Measurements from ENCODE around the gene CHKB. TPM values are rescaled to one million over a fixed set of nuclear protein-coding genes. Genes with fewer than 3 reads are reported as not detected.

CHKB gene
- total and polyA plus RNA-seq, 2 of the 8 experiments (the other 6 are each of a cell fraction or from before 2014, with no cell fraction given) = 27.9 to 42.2 TPM

DNA sequence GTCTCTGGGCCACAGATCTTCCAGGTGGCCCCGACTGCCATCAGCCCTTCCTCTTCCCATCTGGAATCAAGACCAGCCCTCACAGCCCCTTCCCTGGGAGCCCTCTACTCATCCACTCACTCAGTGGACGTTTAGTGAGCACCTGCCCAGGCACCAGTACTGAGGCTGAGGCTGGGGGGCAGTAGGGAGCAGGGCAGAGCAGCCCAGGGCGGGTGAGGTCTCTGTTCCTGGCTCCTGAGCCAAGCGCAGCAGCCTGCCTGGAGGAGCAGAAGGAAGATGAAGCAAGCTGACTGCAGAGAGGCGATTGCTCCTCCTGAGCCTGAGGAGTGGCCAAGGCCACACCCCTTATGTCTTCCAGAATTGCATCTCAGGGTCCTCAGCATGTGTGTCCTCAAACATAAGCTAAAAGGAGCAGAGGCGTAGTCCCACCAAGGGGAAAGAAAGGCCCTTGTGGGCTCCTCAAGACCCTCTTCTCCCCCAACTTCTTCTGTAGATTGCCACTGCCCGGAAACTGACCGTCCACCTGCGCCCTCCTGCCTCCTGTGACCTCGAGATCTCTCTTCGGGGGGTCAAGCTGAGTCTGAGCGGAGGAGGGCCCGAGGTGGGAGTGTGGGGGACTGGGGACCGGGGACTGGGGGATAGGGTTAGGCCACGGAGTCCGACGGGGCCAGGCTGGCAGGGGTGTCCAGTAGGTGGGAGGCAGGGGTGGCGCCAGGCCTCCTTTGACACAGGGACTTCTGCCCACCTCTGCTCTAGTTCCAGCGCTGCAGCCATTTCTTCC is 23.7 kb upstream of the CHKB start:
- peaks cover 8 to 12% of the 10 kb centered on the region in 2 experiments for H4K20me1 ChIP-seq (replicated peaks in 1 of 2; ENCODE audit: control insufficient read depth in 1 of 2, insufficient read depth in 2 of 2, low read length in 2 of 2)
- no peak overlapping the region for H2BK12ac ChIP-seq (ENCODE audit: low read depth, low read length)
- no peak overlapping the region for H3K9ac ChIP-seq (replicated peaks in 1 of 4; ENCODE audit: extremely low read depth in 1 of 4, low read depth in 3 of 4, low read length in 3 of 4)
- H3K4me1 ChIP-seq (replicated peaks in 1 of 4; ENCODE audit: control insufficient read depth in 3 of 4, insufficient read depth in 4 of 4, low read length in 3 of 4) = peaks cover 0 to 12% (median under 1%) of the 10 kb centered on the region in 4 experiments; a peak in 4 of 7 replicates
- H4K5ac ChIP-seq (ENCODE audit: insufficient read length, low read depth, low read length) = no peak overlapping the region
- no peak overlapping the region for H2BK120ac ChIP-seq (replicated peaks; ENCODE audit: low read depth, low read length)
- ChIA-PET CTCF (ENCODE audit: partially characterized antibody) (interaction anchor here (0.7 to 5.4 kb wide), 15 partner anchors 13 to 134 kb away, joined by 3 to 39 read pairs (median 3); partner anchors contain the start of genes CPT1B and SYCE3), POLR2A (ENCODE audit: partially characterized antibody) (interaction anchor here (0.8 kb wide), 1 partner anchor 20 kb away, joined by 3 read pairs; no protein-coding TSS in a partner anchor)
- H3K27me3 ChIP-seq (replicated peaks in 1 of 4; ENCODE audit: control insufficient read depth in 3 of 4, extremely low read depth in 1 of 4, insufficient read depth in 3 of 4, low read length in 3 of 4) = peaks cover 38 to 54% (median 48%) of the 10 kb centered on the region in 4 experiments; a peak in 6 of 7 replicates
- H3K36me3 ChIP-seq (ENCODE audit: control insufficient read depth in 2 of 4, insufficient read depth in 4 of 4, low read length in 3 of 4) = peaks cover 0 to 3% (median 0%) of the 10 kb centered on the region in 4 experiments; a peak in 1 of 8 replicates
- H3K4me2 ChIP-seq (ENCODE audit: insufficient read depth in 1 of 2, low read depth in 2 of 2, low read length in 2 of 2) = no peak overlapping the region
- no peak overlapping the region for H3K4ac ChIP-seq (replicated peaks; ENCODE audit: insufficient read length, low read depth, low read length)
- H4K8ac ChIP-seq (ENCODE audit: extremely low read depth, insufficient read depth, low read length) = no peak overlapping the region
- H3K56ac ChIP-seq (replicated peaks; ENCODE audit: insufficient read length, low read depth, low read length) = no peak overlapping the region
- no peak for FAIRE-seq
- no peak overlapping the region for H2BK20ac ChIP-seq (ENCODE audit: low read length)
- peak; percentile 14 to 40; a peak in 2 of 4 replicates for TF ChIP-seq RAD21 (IDR thresholded peaks at IDR 0.05 in 1 of 2, conservative IDR thresholded peaks at IDR 0.05 in 1 of 2; ENCODE audit: low read depth in 2 of 2, low read length in 2 of 2)
- no peak for TF ChIP-seq ASH2L (IDR thresholded peaks at IDR 0.05; ENCODE audit: low read length)
- TF ChIP-seq CHD1 (IDR thresholded peaks at IDR 0.05; ENCODE audit: low read depth, low read length) = no peak
- TF ChIP-seq, protein P1, sequence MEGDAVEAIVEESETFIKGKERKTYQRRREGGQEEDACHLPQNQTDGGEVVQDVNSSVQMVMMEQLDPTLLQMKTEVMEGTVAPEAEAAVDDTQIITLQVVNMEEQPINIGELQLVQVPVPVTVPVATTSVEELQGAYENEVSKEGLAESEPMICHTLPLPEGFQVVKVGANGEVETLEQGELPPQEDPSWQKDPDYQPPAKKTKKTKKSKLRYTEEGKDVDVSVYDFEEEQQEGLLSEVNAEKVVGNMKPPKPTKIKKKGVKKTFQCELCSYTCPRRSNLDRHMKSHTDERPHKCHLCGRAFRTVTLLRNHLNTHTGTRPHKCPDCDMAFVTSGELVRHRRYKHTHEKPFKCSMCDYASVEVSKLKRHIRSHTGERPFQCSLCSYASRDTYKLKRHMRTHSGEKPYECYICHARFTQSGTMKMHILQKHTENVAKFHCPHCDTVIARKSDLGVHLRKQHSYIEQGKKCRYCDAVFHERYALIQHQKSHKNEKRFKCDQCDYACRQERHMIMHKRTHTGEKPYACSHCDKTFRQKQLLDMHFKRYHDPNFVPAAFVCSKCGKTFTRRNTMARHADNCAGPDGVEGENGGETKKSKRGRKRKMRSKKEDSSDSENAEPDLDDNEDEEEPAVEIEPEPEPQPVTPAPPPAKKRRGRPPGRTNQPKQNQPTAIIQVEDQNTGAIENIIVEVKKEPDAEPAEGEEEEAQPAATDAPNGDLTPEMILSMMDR (IDR thresholded peaks at IDR 0.05; ENCODE audit: control extremely low read depth in 1 of 3, insufficient read depth in 1 of 3, low read depth in 1 of 3, low read length in 3 of 3) = peak; percentile 41 to 48 (median 43)
- no peak for TF ChIP-seq FOSL1 (IDR thresholded peaks at IDR 0.05; ENCODE audit: insufficient read depth, low read depth, low read length)
- no peaks in the 10 kb centered on the region for H3K79me2 ChIP-seq (ENCODE audit: control insufficient read depth in 1 of 2, insufficient read depth in 2 of 2, low read length in 2 of 2)
- WGBS, 2 experiments (ENCODE audit: extremely low coverage in 1 of 2, insufficient coverage in 1 of 2, insufficient read length in 1 of 2, insufficient replicate concordance in 2 of 2, low coverage in 1 of 2, low lambda C conversion rate in 2 of 2, missing lambda C conversion rate in 1 of 2) = 86% methylated on average over 17 of the region's 19 CpGs; no CpG with 5 or more reads in 1 of the 2 experiments
- H2BK15ac ChIP-seq (ENCODE audit: low read length) = no peak overlapping the region
- H3K14ac ChIP-seq (ENCODE audit: insufficient read length) = no peak overlapping the region
- no peak overlapping the region for H3K27ac ChIP-seq (ENCODE audit: low read depth, low read length)
- no peak overlapping the region for H3K18ac ChIP-seq (ENCODE audit: extremely low read depth, low read length)
- no peak overlapping the region for H2BK5ac ChIP-seq (ENCODE audit: low read depth, low read length)
- H4K91ac ChIP-seq (replicated peaks; ENCODE audit: insufficient read length, low read length) = no peak overlapping the region
- no peaks in the 10 kb centered on the region for H3K79me1 ChIP-seq (ENCODE audit: low read depth, low read length)
- no peaks in the 10 kb centered on the region for H3K9me3 ChIP-seq (ENCODE audit: insufficient read depth in 2 of 2, low read depth in 1 of 2, low read length in 1 of 2)
- H3K23ac ChIP-seq (ENCODE audit: insufficient read length) = no peak overlapping the region
- peaks cover 2% of the 10 kb centered on the region; the same call in 1 of the 2 replicates for H3K23me2 ChIP-seq (ENCODE audit: low read depth, low read length)
- no peak overlapping the region for H2AFZ ChIP-seq (ENCODE audit: low read length)
- no peak overlapping the region for H2AK5ac ChIP-seq (ENCODE audit: low read depth, low read length)
- no peak overlapping the region for H3K4me3 ChIP-seq (ENCODE audit: extremely low read depth in 1 of 4, insufficient read depth in 2 of 4, low read depth in 3 of 4, low read length in 4 of 4)
- DNase-seq (ENCODE audit: low read depth in 1 of 2, low spot score in 2 of 2) = peak in 1 of 2 experiments; percentile 46
